ENCODE data around the gene PLA2R1.

PLA2R1 gene

GRCh38 chr2:159941729-159942128 is 120.7 kb downstream of the PLA2R1 start:
- TF ChIP-seq CTCF (IDR thresholded peaks at IDR 0.05; ENCODE audit: low read depth, low read length, poor library complexity, severe bottlenecking) (no peak), EZH2phosphoT487 (IDR thresholded peaks at IDR 0.05; ENCODE audit: borderline replicate concordance, low read length) (no peak)
- Histone ChIP-seq H3K36me3 (ENCODE audit: control insufficient read depth, low read length) (no peaks in the 10 kb centered on the region), H3K4me3 (ENCODE audit: low read length) (no peak overlapping the region), H3K4me1 (ENCODE audit: control insufficient read depth, low read length) (no peaks in the 10 kb centered on the region), H3F3A (ENCODE audit: control insufficient read depth, insufficient read depth) (no peaks in the 10 kb centered on the region), H3K9me3 (ENCODE audit: control insufficient read depth, insufficient read depth, low read length) (no peaks in the 10 kb centered on the region), H3K9me2 (replicated peaks; ENCODE audit: control insufficient read depth, low read length) (no peaks in the 10 kb centered on the region), H4K20me1 (ENCODE audit: control insufficient read depth, insufficient read depth, low read depth, low read length) (no peaks in the 10 kb centered on the region), H3K79me2 (ENCODE audit: control insufficient read depth, low read length) (no peaks in the 10 kb centered on the region), H3K4me2 (ENCODE audit: low read length) (no peak overlapping the region), H3K27ac (ENCODE audit: low read depth, low read length) (no peak overlapping the region), H3K27me3 (ENCODE audit: control insufficient read depth, low read length) (no peaks in the 10 kb centered on the region)

- H4K20me1 ChIP-seq (ENCODE audit: control insufficient read depth, insufficient read depth, low read depth, low read length): no peaks in the 10 kb centered on the region
- H3K4me1 ChIP-seq (ENCODE audit: control insufficient read depth, low read length): peaks cover 4% of the 10 kb centered on the region
- TF ChIP-seq CTCF (IDR thresholded peaks at IDR 0.05; ENCODE audit: low read depth, low read length, poor library complexity, severe bottlenecking) (peak; percentile 64), EZH2phosphoT487 (IDR thresholded peaks at IDR 0.05; ENCODE audit: borderline replicate concordance, low read length) (no peak)
Observed at GRCh38 chr2:159939946-159940345, 122.5 kb downstream of the PLA2R1 start.

GRCh38 chr2:159938395-159938794 is 124.0 kb downstream of the PLA2R1 start:
- no peaks in the 10 kb centered on the region for H3K27me3 ChIP-seq (ENCODE audit: control insufficient read depth, low read length)
- H3K4me3 ChIP-seq (ENCODE audit: low read length): no peak overlapping the region

More at GRCh38 chr2:159939946-159940345, 122.5 kb downstream of the PLA2R1 start:
- H3K27ac ChIP-seq (ENCODE audit: low read depth, low read length): no peak overlapping the region
- no peaks in the 10 kb centered on the region for H3F3A ChIP-seq (ENCODE audit: control insufficient read depth, insufficient read depth)
- H3K4me2 ChIP-seq (ENCODE audit: low read length): no peak overlapping the region
- no peaks in the 10 kb centered on the region for H3K36me3 ChIP-seq (ENCODE audit: control insufficient read depth, low read length)
- H3K9me2 ChIP-seq (replicated peaks; ENCODE audit: control insufficient read depth, low read length): no peaks in the 10 kb centered on the region
- H3K4me3 ChIP-seq (ENCODE audit: low read length): no peak overlapping the region
- no peaks in the 10 kb centered on the region for H3K27me3 ChIP-seq (ENCODE audit: control insufficient read depth, low read length)
- no peaks in the 10 kb centered on the region for H3K79me2 ChIP-seq (ENCODE audit: control insufficient read depth, low read length)
- no peaks in the 10 kb centered on the region for H3K9me3 ChIP-seq (ENCODE audit: control insufficient read depth, insufficient read depth, low read length)

More at GRCh38 chr2:159938395-159938794, 124.0 kb downstream of the PLA2R1 start:
- peaks cover 20% of the 10 kb centered on the region for H3K4me1 ChIP-seq (ENCODE audit: control insufficient read depth, low read length)
- H3K27ac ChIP-seq (ENCODE audit: low read depth, low read length): no peak overlapping the region
- no peaks in the 10 kb centered on the region for H3K36me3 ChIP-seq (ENCODE audit: control insufficient read depth, low read length)
- no peaks in the 10 kb centered on the region for H4K20me1 ChIP-seq (ENCODE audit: control insufficient read depth, insufficient read depth, low read depth, low read length)
- H3F3A ChIP-seq (ENCODE audit: control insufficient read depth, insufficient read depth): no peaks in the 10 kb centered on the region
- H3K4me2 ChIP-seq (ENCODE audit: low read length): no peak overlapping the region
- TF ChIP-seq EZH2phosphoT487 (IDR thresholded peaks at IDR 0.05; ENCODE audit: borderline replicate concordance, low read length) (no peak), CTCF (IDR thresholded peaks at IDR 0.05; ENCODE audit: low read depth, low read length, poor library complexity, severe bottlenecking) (no peak)
- no peaks in the 10 kb centered on the region for H3K79me2 ChIP-seq (ENCODE audit: control insufficient read depth, low read length)
- no peaks in the 10 kb centered on the region for H3K9me3 ChIP-seq (ENCODE audit: control insufficient read depth, insufficient read depth, low read length)
- H3K9me2 ChIP-seq (replicated peaks; ENCODE audit: control insufficient read depth, low read length): no peaks in the 10 kb centered on the region
